Measurements from ENCODE around the gene NGDN.

Gene NGDN

GRCh38 chr14:23468704-23469126, 788 bp upstream of the NGDN start:
- DNase-seq, result no peak

- DNase-seq, result no peak
These were observed 452 bp downstream of the NGDN start for GRCh38 chr14:23469906-23470403.

GRCh38 chr14:23470947-23471346, 1.4 kb downstream of the NGDN start:
- DNase-seq, result no peak

GRCh38 chr14:23478109-23478759, 8.7 kb downstream of the NGDN start:
- DNase-seq, result peak in 25 of 56 donors; percentile 3 to 81 (median 18)

GRCh38 chr14:23481362-23481970, 12.0 kb downstream of the NGDN start:
- DNase-seq, result no peak

- DNase-seq, result no peak
These were observed 12.7 kb downstream of the NGDN start for GRCh38 chr14:23481979-23482822.

GRCh38 chr14:23482823-23483148, 13.3 kb downstream of the NGDN start:
- no peak for DNase-seq

GRCh38 chr14:23483236-23483854, 13.8 kb downstream of the NGDN start:
- DNase-seq, result peak in 52 of 56 donors; percentile 8 to 86 (median 67)

GRCh38 chr14:23485326-23485725, 15.8 kb downstream of the NGDN start:
- DNase-seq, result no peak

GRCh38 chr14:23486036-23486435, 16.5 kb downstream of the NGDN start:
- no peak for DNase-seq

- peak in 24 of 56 donors; percentile 4 to 60 (median 22) for DNase-seq
These were observed 17.7 kb downstream of the NGDN start for GRCh38 chr14:23487216-23487615.

- DNase-seq, result no peak
These were observed 23.2 kb downstream of the NGDN start for GRCh38 chr14:23492618-23493272.

- DNase-seq, result peak in 1 of 56 donors; percentile 40
These were observed 24.7 kb downstream of the NGDN start for GRCh38 chr14:23494223-23494622.

GRCh38 chr14:23512156-23512555, 42.7 kb downstream of the NGDN start:
- peak in 13 of 56 donors; percentile 31 to 50 (median 41) for DNase-seq

GRCh38 chr14:23513005-23513817, 43.7 kb downstream of the NGDN start:
- peak; percentile 50 to 96 (median 87) for DNase-seq

- peak in 33 of 56 donors; percentile 32 to 85 (median 66) for DNase-seq
These were observed 44.5 kb downstream of the NGDN start for GRCh38 chr14:23513818-23514643.

GRCh38 chr14:23514644-23514957, 45.1 kb downstream of the NGDN start:
- DNase-seq, result peak in 39 of 56 donors; percentile 26 to 85 (median 64)

- DNase-seq, result no peak
These were observed 48.3 kb downstream of the NGDN start for GRCh38 chr14:23517650-23518326.

GRCh38 chr14:23518709-23519108, 49.2 kb downstream of the NGDN start:
- no peak for DNase-seq
